HCT116 (cell line): Measurements from ENCODE around the gene CTIF. TPM values are rescaled to one million over a fixed set of nuclear protein-coding genes. Genes with fewer than 3 reads are reported as not detected.

Source experiments
- ATAC-seq: fragments of 200-7000 bp; cut with Tn5 transposase; 2 replicates; pipeline ENCODE4 v1.9.1; 2020; ENCODE audit warnings: mild to moderate bottlenecking, moderate library complexity
- BruUV-seq: library from RNA; stranded (reverse); fragments of 400-500 nt; replicated peaks from 2 replicates; lab custom pipeline; 2021; lab: Mats Ljungman, UMichigan
- CTCF ChIA-PET: fragments of 300-600 bp; sonication (Branson Sonifier 250); formaldehyde crosslinking; loops from one replicate; lab custom pipeline; 2021; ENCODE audit warnings: antibody characterized with exemption; lab: Charles Lee
- POLR2A ChIA-PET: fragments of 300-600, 350-600 bp; sonication (Branson Sonifier 250); formaldehyde crosslinking; loops from one replicate; lab custom pipeline; 2021; ENCODE audit warnings: antibody characterized with exemption; lab: Charles Lee
- RAD21 ChIA-PET, 2 experiments: fragments of 300-600 bp; sonication (Branson Sonifier 250); formaldehyde crosslinking; loops; one replicate each; lab custom pipeline; 2023; ENCODE audit warnings: low total read pairs in 2 of 2; ENCODE audit not compliant: uncharacterized antibody in 2 of 2, unreplicated experiment in 2 of 2, low non-redundant PET in 1 of 2; lab: Charles Lee
- DNase-seq: peaks from one replicate; pipeline ENCODE4 v3.0.0-alpha.2; 2010; ENCODE audit warnings: low read depth, low spot score
- H2AFZ ChIP-seq: fragments of 200-600 bp; shearing (Covaris generic), sonication (generic); 2 replicates; pipeline ENCODE4 v1.6.1; 2017; ENCODE audit warnings: low read depth, mixed run types, mixed read lengths, antibody characterized with exemption, low read length; ENCODE audit not compliant: poor library complexity, severe bottlenecking
- H3K27ac ChIP-seq: 2 replicates; pipeline ENCODE4 v1.5.1; 2012; ENCODE audit warnings: low read depth, low read length
- H3K27me3 ChIP-seq: fragments of 200-600 bp; sonication (generic); 2 replicates; pipeline ENCODE4 v1.6.1; 2016; ENCODE audit warnings: mixed run types, low read length, mixed read lengths; ENCODE audit not compliant: insufficient read depth
- H3K36me3 ChIP-seq, 2 experiments: fragments of 200-500 bp in 1 of 2; fragments of 200-600 bp in 1 of 2; sonication (Bioruptor generic) in 1 of 2; sonication (generic) in 1 of 2; 2 replicates each; pipeline versions ENCODE4 v1.5.1 to v1.6.1; 2014 to 2016; ENCODE audit warnings: low read length in 2 of 2, inconsistent platforms in 1 of 2, mixed read lengths in 1 of 2, mixed run types in 1 of 2; ENCODE audit not compliant: insufficient read depth in 2 of 2, control insufficient read depth in 1 of 2
- H3K4me1 ChIP-seq, 2 experiments: fragments of 200-600 bp in 1 of 2; sonication (generic) in 1 of 2; 2 replicates each; pipeline versions ENCODE4 v1.5.1 to v1.6.1; 2012 to 2017; ENCODE audit warnings: low read length in 2 of 2, inconsistent platforms in 1 of 2, mild to moderate bottlenecking in 1 of 2, mixed read lengths in 1 of 2, mixed run types in 1 of 2, moderate library complexity in 1 of 2; ENCODE audit not compliant: insufficient read depth in 2 of 2, control insufficient read depth in 1 of 2
- H3K4me2 ChIP-seq: fragments of 200-600 bp; sonication (generic); 2 replicates; pipeline ENCODE4 v1.6.1; 2017; ENCODE audit warnings: mixed run types, low read length, mixed read lengths
- H3K4me3 ChIP-seq, 2 experiments: fragments of 200-600 bp in 1 of 2; sonication (generic) in 1 of 2; replicated peaks in 1 of 2; 2 replicates each; pipeline ENCODE4 v1.5.1; 2011 to 2016; ENCODE audit warnings: low read length in 2 of 2, control low read depth in 1 of 2, low read depth in 1 of 2, mild to moderate bottlenecking in 1 of 2, mixed read lengths in 1 of 2, mixed run types in 1 of 2
- H3K79me2 ChIP-seq: fragments of 200-600 bp; sonication (generic); 2 replicates; pipeline ENCODE4 v1.6.1; 2017; ENCODE audit warnings: mild to moderate bottlenecking, mixed run types, low read length, moderate library complexity, mixed read lengths; ENCODE audit not compliant: insufficient read depth
- H3K9ac ChIP-seq: fragments of 200-600 bp; sonication (generic); 2 replicates; pipeline ENCODE4 v1.6.1; 2016; ENCODE audit warnings: low read length, mixed read lengths
- H3K9me2 ChIP-seq: fragments of 200-600 bp; sonication (generic), shearing (Covaris generic); 2 replicates; pipeline ENCODE4 v1.6.1; 2017; ENCODE audit warnings: mixed run types, mild to moderate bottlenecking, moderate library complexity; ENCODE audit not compliant: insufficient read depth
- H3K9me3 ChIP-seq, 2 experiments: fragments of 200-500 bp in 1 of 2; fragments of 200-600 bp in 1 of 2; sonication (Bioruptor generic) in 1 of 2; sonication (generic) in 1 of 2; 2 replicates each; pipeline ENCODE4 v1.6.1; 2014 to 2017; ENCODE audit warnings: low read length in 2 of 2, mixed read lengths in 2 of 2, inconsistent platforms in 1 of 2, low read depth in 1 of 2, mild to moderate bottlenecking in 1 of 2, mixed run types in 1 of 2, moderate library complexity in 1 of 2; ENCODE audit not compliant: control insufficient read depth in 1 of 2, insufficient read depth in 1 of 2
- H4K20me1 ChIP-seq: fragments of 200-600 bp; sonication (generic), shearing (Covaris generic); 2 replicates; pipeline ENCODE4 v1.6.1; 2017; ENCODE audit warnings: mixed run types, mild to moderate bottlenecking, moderate library complexity; ENCODE audit not compliant: insufficient read depth
- CEBPB ChIP-seq: IDR thresholded peaks from 2 replicates; pipeline ENCODE4 v1.6.1; 2012; ENCODE audit warnings: low read depth
- CTCF ChIP-seq, 3 experiments: fragments of 200-600 bp in 1 of 3; sonication (generic) in 1 of 3; IDR thresholded peaks in 2 of 3; conservative IDR thresholded peaks in 1 of 3; 2 replicates each; pipeline ENCODE4 v1.5.1; 2012 to 2017; ENCODE audit warnings: low read depth in 2 of 3, low read length in 2 of 3, antibody characterized with exemption in 1 of 3, borderline replicate concordance in 1 of 3, control low read depth in 1 of 3, mild to moderate bottlenecking in 1 of 3, mixed read lengths in 1 of 3, mixed run types in 1 of 3, moderate library complexity in 1 of 3; ENCODE audit not compliant: insufficient read depth in 1 of 3
- EZH2 ChIP-seq: fragments of 200-600 bp; sonication (generic); IDR thresholded peaks from 2 replicates; pipeline ENCODE4 v1.6.1; 2017; ENCODE audit warnings: antibody characterized with exemption, mixed run types
- FOSL1 ChIP-seq: IDR thresholded peaks from 2 replicates; pipeline ENCODE4 v1.6.1; 2012; ENCODE audit warnings: low read depth
- JUND ChIP-seq: IDR thresholded peaks from 2 replicates; pipeline ENCODE4 v1.6.1; 2012
- RAD21 ChIP-seq: IDR thresholded peaks from 2 replicates; pipeline ENCODE4 v1.6.1; 2012; ENCODE audit warnings: low read depth, mild to moderate bottlenecking
- REST ChIP-seq: IDR thresholded peaks from 2 replicates; pipeline ENCODE4 v1.6.1; 2012; ENCODE audit warnings: low read depth
- SP1 ChIP-seq: IDR thresholded peaks from 2 replicates; pipeline ENCODE4 v1.6.1; 2012; ENCODE audit warnings: low read depth
- SRF ChIP-seq: IDR thresholded peaks from 2 replicates; pipeline ENCODE4 v1.6.1; 2012; ENCODE audit warnings: low read depth
- ZBTB33 ChIP-seq: IDR thresholded peaks from 2 replicates; pipeline ENCODE4 v1.6.1; 2011; ENCODE audit warnings: mild to moderate bottlenecking, low read length, moderate library complexity; ENCODE audit not compliant: insufficient replicate concordance; ENCODE audit errors: extremely low read depth
- ZNF274 ChIP-seq: fragments of 200-500 bp; sonication (Bioruptor generic); IDR thresholded peaks from 2 replicates; pipeline ENCODE4 v1.6.1; 2014; ENCODE audit warnings: mild to moderate bottlenecking, low read depth, low read length, inconsistent platforms
- intact Hi-C: fragments of 100-400 bp; cut with micrococcal nuclease; formaldehyde crosslinking; loops from 2 replicates; pipeline ENCODE4 v1.10.0; 2022
- total RNA-seq: library from RNA; stranded (reverse); gene quantifications from one replicate; pipeline ENCODE4 v1.2.1, GENCODE V29; 2021; ENCODE audit not compliant: unreplicated experiment

The CTIF gene
- total RNA-seq, 1 experiment from 2014 or later, result 19.7 TPM

DNA sequence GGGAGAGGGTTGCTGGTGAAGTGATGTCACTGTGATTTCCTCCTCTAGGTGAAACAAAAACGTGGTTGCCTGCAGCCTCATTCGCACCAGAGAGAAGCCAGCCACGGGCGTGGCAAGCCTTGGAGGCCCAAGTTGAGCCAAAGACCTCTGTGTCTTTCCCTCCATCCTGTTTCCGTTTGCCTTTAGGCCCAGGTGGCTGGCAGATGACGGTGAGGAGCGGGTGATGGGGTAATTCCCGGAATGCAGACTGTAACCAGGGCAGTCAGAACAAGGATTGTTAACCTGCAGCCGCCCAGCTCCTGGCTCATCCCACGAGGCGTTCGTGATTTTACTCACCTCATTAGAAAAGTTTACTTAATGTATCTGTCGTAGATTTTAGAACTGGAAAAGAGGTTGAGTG is 14.4 kb downstream of the CTIF start (continued):
- TF ChIP-seq SP1, result no peak
- no peak for TF ChIP-seq JUND
- no peak for TF ChIP-seq ZNF274
- TF ChIP-seq RAD21, result no peak
- no peak for TF ChIP-seq CEBPB

DNA sequence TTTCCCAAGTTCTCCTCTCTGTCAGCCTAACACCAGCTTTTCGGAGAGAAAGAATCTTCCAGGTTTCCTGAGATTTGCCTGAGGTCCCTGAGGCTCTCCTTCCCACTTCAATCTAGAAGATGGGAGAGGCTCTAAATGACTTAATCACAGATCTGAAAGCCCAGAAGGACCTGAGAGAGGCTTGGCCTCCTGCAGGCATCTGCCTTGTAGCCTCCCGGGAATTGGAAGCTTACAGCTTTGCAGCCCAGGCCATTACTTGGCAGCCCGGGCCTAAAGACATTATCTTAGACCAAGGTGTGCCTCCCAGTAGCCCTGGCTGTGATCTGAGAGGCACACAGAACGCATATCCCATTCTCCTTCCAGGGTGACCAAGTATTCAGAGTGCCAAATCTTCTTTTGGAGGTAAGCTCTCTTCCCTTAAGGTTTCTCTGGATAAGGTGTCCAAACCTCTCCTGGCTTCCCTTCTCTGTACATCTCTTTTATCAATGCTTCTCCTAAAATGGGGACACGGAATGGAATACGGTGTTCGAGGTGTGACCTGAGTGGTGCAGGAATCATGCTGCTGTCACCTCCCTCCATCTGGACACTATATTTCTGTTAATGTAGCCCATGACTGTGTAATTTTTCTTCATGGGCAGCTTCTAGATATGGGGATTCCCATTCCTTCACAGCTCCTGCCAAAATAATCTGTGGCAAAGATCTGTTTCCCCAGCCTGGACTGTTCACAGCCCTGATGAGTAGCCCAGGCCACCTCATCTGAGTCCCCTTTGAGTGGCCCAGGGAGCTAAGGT is 16.0 kb downstream of the CTIF start:
- no peaks in the 10 kb centered on the region for H3K9me2 ChIP-seq
- H3K4me2 ChIP-seq, result no peak overlapping the region
- H3K79me2 ChIP-seq, result no peaks in the 10 kb centered on the region
- no peaks in the 10 kb centered on the region for H3K36me3 ChIP-seq
- ATAC-seq, result no peak
- BruUV-seq, result no TSS peak
- CTCF ChIA-PET, result no interaction called here
- H3K9me3 ChIP-seq, result 0 out of 4 replicates have a peak, but pooled peaks cover 0 to 3% of the 10 kb centered on the region in 2 experiments
- intact Hi-C loops, result no loop called here
- H2AFZ ChIP-seq, result no peak overlapping the region
- no peak overlapping the region for H3K9ac ChIP-seq
- H4K20me1 ChIP-seq, result no peaks in the 10 kb centered on the region
- H3K4me3 ChIP-seq, result no peak overlapping the region
- peaks cover 0 to 7% of the 10 kb centered on the region in 2 experiments; a peak in 1 of 4 replicates for H3K4me1 ChIP-seq
- no peaks in the 10 kb centered on the region for H3K27me3 ChIP-seq
- TF ChIP-seq REST, result no peak
- TF ChIP-seq JUND, result no peak
- TF ChIP-seq ZBTB33, result no peak
- TF ChIP-seq FOSL1, result no peak
- no peak for TF ChIP-seq CTCF (IDR thresholded peaks at IDR 0.05 in 2 of 3, conservative IDR thresholded peaks at IDR 0.05 in 1 of 3; ENCODE audit: borderline replicate concordance in 1 of 3, insufficient read depth in 1 of 3, low read depth in 2 of 3, low read length in 2 of 3)
- TF ChIP-seq SP1, result no peak
- TF ChIP-seq EZH2, result no peak
- TF ChIP-seq SRF, result no peak
- DNase-seq, result no peak
- H3K27ac ChIP-seq, result no peak overlapping the region
- RAD21 ChIA-PET, result no interaction called here
- POLR2A ChIA-PET, result interaction anchor here (1.2 kb wide), 1 partner anchor 8 kb away, joined by 3 read pairs; no protein-coding TSS in a partner anchor
